HG03097 (cell line): ENCODE data around the gene FNIP2.
A peak's percentile ranks its signal among the peaks of the same experiment; 100 is the strongest.
"Not testable (repeated sequence)": the region's sequence is repeated elsewhere in the genome, so short reads cannot be mapped to it uniquely, and the experiment has no call there.

ENCODE experiments used
- ATAC-seq: cut with Tn5 transposase; IDR thresholded peaks from one replicate; pipeline ENCODE4 v1.9.1; 2021; ENCODE audit not compliant: unreplicated experiment, low FRiP score

The FNIP2 gene

GRCh38 chr4:158941895-158942294, 173.1 kb downstream of the FNIP2 start:
- ATAC-seq: no peak

- no peak for ATAC-seq
Measured at GRCh38 chr4:158945529-158946108, 176.8 kb downstream of the FNIP2 start.

GRCh38 chr4:158946825-158947224, 178.0 kb downstream of the FNIP2 start:
- ATAC-seq: no peak

DNA sequence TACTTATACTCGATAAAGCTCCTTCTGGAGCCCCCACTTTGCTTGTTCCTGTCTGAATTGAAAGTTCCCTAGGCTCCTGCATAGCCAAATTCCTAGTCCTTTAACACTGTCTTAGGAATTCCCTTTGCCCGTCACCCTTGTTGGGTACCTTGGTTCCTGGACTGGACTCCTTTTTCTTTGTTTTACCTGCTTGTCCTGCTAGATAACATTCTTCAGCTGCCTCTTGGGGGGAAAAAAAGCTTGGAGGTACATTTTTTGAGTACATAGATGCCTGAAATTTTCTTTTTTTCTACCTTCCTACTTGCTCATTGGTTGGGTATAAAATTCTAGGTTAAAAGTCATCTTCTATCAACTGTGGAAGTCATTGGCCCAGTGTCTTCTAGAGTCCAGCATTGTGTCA, 179.2 kb downstream of the FNIP2 start:
- ATAC-seq: no peak

DNA sequence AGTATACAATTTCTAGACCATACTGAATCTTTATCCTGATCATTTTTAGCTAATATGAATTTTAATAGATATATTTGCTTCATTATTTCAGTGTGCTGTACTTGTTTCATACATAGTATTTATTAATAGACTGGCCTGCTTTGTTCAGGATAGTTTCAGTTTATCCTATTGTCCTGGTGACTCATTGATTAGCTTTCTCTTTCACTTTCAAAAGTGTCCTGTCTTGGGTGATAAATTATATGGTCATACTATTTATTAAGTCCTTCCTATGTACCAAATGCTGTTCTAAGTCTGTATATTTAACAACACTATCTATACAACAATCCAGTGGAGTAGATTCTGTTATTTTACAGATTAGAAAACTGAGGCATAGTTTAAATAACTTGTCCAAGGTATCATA, 180.3 kb downstream of the FNIP2 start:
- peak; percentile 90 for ATAC-seq

GRCh38 chr4:158952221-158952774, 183.5 kb downstream of the FNIP2 start:
- not testable (repeated sequence) for ATAC-seq

GRCh38 chr4:158956345-158956744, 187.5 kb downstream of the FNIP2 start:
- not testable (repeated sequence) for ATAC-seq

- not testable (repeated sequence) for ATAC-seq
Measured at GRCh38 chr4:158956918-158957317, 188.1 kb downstream of the FNIP2 start.
